GM12878 (cell line): Measurements from ENCODE around the gene TCF4. TPM values are rescaled to one million over a fixed set of nuclear protein-coding genes. Genes with fewer than 3 reads are reported as not detected.

Experiments
- ATAC-seq: fragments of 200-7000 bp; cut with Tn5 transposase; 3 replicates; pipeline ENCODE4 v1.9.1; 2020; ENCODE audit warnings: mild to moderate bottlenecking, moderate library complexity
- BruUV-seq: library from RNA; stranded (reverse); fragments of 400-500 nt; replicated peaks from 2 replicates; lab custom pipeline; 2021; lab: Mats Ljungman, UMichigan
- CTCF ChIA-PET: fragments of 300-600 bp; sonication (Branson Sonifier 250); formaldehyde crosslinking; extraction: SDS; loops from one replicate; lab custom pipeline; 2021; ENCODE audit warnings: inconsistent platforms; lab: Yijun Ruan, JAX
- POLR2A ChIA-PET: fragments of 350-600 bp; formaldehyde crosslinking; extraction: SDS; loops from one replicate; lab custom pipeline; 2021; ENCODE audit warnings: inconsistent platforms; lab: Charles Lee
- RAD21 ChIA-PET: fragments of 300-600 bp; sonication (Branson Sonifier 250); formaldehyde crosslinking; loops from one replicate; lab custom pipeline; 2023; ENCODE audit warnings: antibody characterized with exemption; ENCODE audit not compliant: unreplicated experiment; lab: Charles Lee
- SMC1A ChIA-PET: fragments of 300-600 bp; sonication (Branson Sonifier 250); formaldehyde crosslinking; loops from one replicate; lab custom pipeline; 2023; ENCODE audit not compliant: unreplicated experiment, uncharacterized antibody; lab: Charles Lee
- DNase-seq: peaks from one replicate; pipeline ENCODE4 v3.0.0-alpha.2; 2011; ENCODE audit warnings: low read depth, low spot score
- FAIRE-seq: peaks from 3 replicates; lab custom pipeline; 2011; peaks lifted over from hg19 to GRCh38; lab: Jason Lieb, UNC
- H2AFZ ChIP-seq: 2 replicates; pipeline ENCODE4 v1.6.0; 2011; ENCODE audit warnings: low read depth, low read length, control low read depth; ENCODE audit not compliant: control insufficient read depth
- H3K27ac ChIP-seq: 2 replicates; pipeline ENCODE4 v1.5.1; 2011; ENCODE audit warnings: control low read depth; ENCODE audit not compliant: control insufficient read depth, insufficient read depth
- H3K27me3 ChIP-seq, 2 experiments: replicated peaks in 1 of 2; 2 replicates each; pipeline versions ENCODE4 v1.6.0 to v1.6.1; 2011; ENCODE audit warnings: low read length in 1 of 2; ENCODE audit not compliant: control insufficient read depth in 2 of 2, insufficient read depth in 2 of 2
- H3K36me3 ChIP-seq, 2 experiments: 2 replicates each; pipeline ENCODE4 v1.5.1; 2011; ENCODE audit warnings: low read length in 1 of 2; ENCODE audit not compliant: control insufficient read depth in 2 of 2, insufficient read depth in 2 of 2
- H3K4me1 ChIP-seq: 2 replicates; pipeline ENCODE4 v1.6.1; 2011; ENCODE audit warnings: mild to moderate bottlenecking, low read length, moderate library complexity, mixed read lengths; ENCODE audit not compliant: control insufficient read depth, insufficient read depth
- H3K4me2 ChIP-seq: 2 replicates; pipeline ENCODE4 v1.6.0; 2011; ENCODE audit warnings: control low read depth; ENCODE audit not compliant: control insufficient read depth, insufficient read depth
- H3K4me3 ChIP-seq: fragments of 200-600 bp; sonication (generic); 2 replicates; pipeline ENCODE4 v1.5.1; 2016
- H3K79me2 ChIP-seq: 2 replicates; pipeline ENCODE4 v1.6.0; 2011; ENCODE audit warnings: low read length; ENCODE audit not compliant: control insufficient read depth, insufficient read depth
- H3K9ac ChIP-seq: 2 replicates; pipeline ENCODE4 v1.8.0; 2011; ENCODE audit warnings: low read length, control low read depth, mixed read lengths; ENCODE audit not compliant: control insufficient read depth, insufficient read depth
- H3K9me3 ChIP-seq: replicated peaks from 3 replicates; pipeline ENCODE4 v1.5.1; 2011; ENCODE audit warnings: mild to moderate bottlenecking, low read length; ENCODE audit not compliant: control insufficient read depth, insufficient read depth
- H4K20me1 ChIP-seq: 2 replicates; pipeline ENCODE4 v1.6.0; 2011; ENCODE audit not compliant: control insufficient read depth, insufficient read depth
- CBX3 ChIP-seq: fragments of 200-600 bp; sonication (generic); IDR thresholded peaks from 2 replicates; pipeline ENCODE4 v1.6.1; 2016; ENCODE audit warnings: low read depth, borderline replicate concordance
- CUX1 ChIP-seq: IDR thresholded peaks from 2 replicates; pipeline ENCODE4 v1.6.1; 2012; ENCODE audit warnings: improper control_type of control experiment, low read depth, low read length; ENCODE audit not compliant: insufficient replicate concordance
- E4F1 ChIP-seq: fragments of 450-650 bp; IDR thresholded peaks from 2 replicates; pipeline ENCODE4 v1.6.1; 2018; ENCODE audit warnings: borderline replicate concordance, mild to moderate bottlenecking; ENCODE audit not compliant: partially characterized antibody
- FOXK2 ChIP-seq: fragments of 450-650 bp; IDR thresholded peaks from 2 replicates; pipeline ENCODE4 v1.6.1; 2017; ENCODE audit warnings: mild to moderate bottlenecking, moderate library complexity
- HDAC2 ChIP-seq: fragments of 200-600 bp; sonication (generic); IDR thresholded peaks from 2 replicates; pipeline ENCODE4 v1.6.1; 2017
- IRF5 ChIP-seq: fragments of 450-650 bp; IDR thresholded peaks from 2 replicates; pipeline ENCODE4 v1.6.1; 2017; ENCODE audit warnings: borderline replicate concordance
- MYC ChIP-seq: IDR thresholded peaks from 2 replicates; pipeline ENCODE4 v1.6.1; 2011; ENCODE audit warnings: mild to moderate bottlenecking, low read length, moderate library complexity, inconsistent platforms; ENCODE audit not compliant: insufficient read depth, insufficient replicate concordance, insufficient read length, severe bottlenecking
- SMARCA5 ChIP-seq: fragments of 450-650 bp; IDR thresholded peaks from 2 replicates; pipeline ENCODE4 v1.6.1; 2017; ENCODE audit warnings: mild to moderate bottlenecking
- TBL1XR1 ChIP-seq: IDR thresholded peaks from 2 replicates; pipeline ENCODE4 v1.6.1; 2012; ENCODE audit warnings: low read depth, low read length, improper control_type of control experiment
- ZBED1 ChIP-seq: IDR thresholded peaks from 2 replicates; pipeline ENCODE4 v1.6.1; 2016; ENCODE audit warnings: borderline replicate concordance
- ZNF274 ChIP-seq: IDR thresholded peaks from one replicate; pipeline ENCODE4 v1.8.0; 2011; ENCODE audit not compliant: insufficient read length, insufficient read depth
- WGBS: methylation state at CpG from one replicate; pipeline ENCODE4 v1.1.6; 2016; ENCODE audit warnings: low lambda C conversion rate; ENCODE audit not compliant: insufficient replicate concordance, insufficient coverage; ENCODE audit errors: missing lambda C conversion rate; 5-methylcytosine and 5-hydroxymethylcytosine counted together
- in situ Hi-C: fragments of 300-500 bp; cut with MboI; formaldehyde crosslinking; loops from 9 replicates; pipeline ENCODE4 v1.14.3; 2018; ENCODE audit warnings: mixed read lengths
- intact Hi-C: fragments of 100-400 bp; cut with micrococcal nuclease; formaldehyde crosslinking; loops from one replicate; pipeline ENCODE4 v1.14.2; 2022; ENCODE audit not compliant: unreplicated experiment
- polyA plus RNA-seq, 11 experiments: library from polyadenylated mRNA; depleted of rRNA in 4 of 11; unstranded in 6 of 11; stranded (reverse) in 5 of 11; fragments of >200 nt; fragmentation: Nextera tagmentation in 4 of 11; fragmentation: Illumina TruSeq in 1 of 11; extraction: Ambion mirVana in 4 of 11; extraction: Trizol in 1 of 11; gene quantifications; 1 replicate in 1 of 11; 2 replicates in 10 of 11; pipeline versions ENCODE4 v1.2.1 to v1.2.3, GENCODE V29; 2011 to 2016; ENCODE audit warnings: inconsistent platforms in 2 of 11, missing spikeins in 2 of 11, low read depth in 1 of 11
- total RNA-seq, 4 experiments: library from RNA; depleted of rRNA in 3 of 4; stranded (reverse); fragments of >200 nt in 3 of 4; fragmentation: Illumina TruSeq in 1 of 4; extraction: Trizol in 1 of 4; gene quantifications; 2 replicates each; pipeline versions ENCODE4 v1.2.1 to v1.2.3, GENCODE V29; 2013 to 2021

The TCF4 gene
- total and polyA plus RNA-seq, 10 of the 15 experiments (the other 5 are each of a cell fraction or from before 2014, with no cell fraction given): 15.2 to 94.0 (median 31.5) TPM

- TF ChIP-seq E4F1 (no peak), HDAC2 (no peak), IRF5 (no peak), MYC (no peak), TBL1XR1 (no peak), SMARCA5 (no peak), ZNF274 (no peak)
Observed at GRCh38 chr18:55339990-55340389, 248.0 kb downstream of the TCF4 start (continued).

- no peaks in the 10 kb centered on the region for H3K36me3 ChIP-seq
- DNase-seq: no peak
- 80% methylated on average over 8 of the region's 8 CpGs for WGBS
- H3K9me3 ChIP-seq: no peaks in the 10 kb centered on the region
- peaks cover 1 to 3% of the 10 kb centered on the region in 2 experiments; a peak in 2 of 4 replicates for H3K27me3 ChIP-seq
- H3K79me2 ChIP-seq: no peaks in the 10 kb centered on the region
- H4K20me1 ChIP-seq: no peaks in the 10 kb centered on the region
- FAIRE-seq: no peak
- POLR2A ChIA-PET: no interaction called here
- BruUV-seq: no TSS peak
- CTCF ChIA-PET: no interaction called here
- no peak for ATAC-seq
- H3K4me1 ChIP-seq: no peaks in the 10 kb centered on the region
- intact Hi-C loops: no loop called here
- H3K27ac ChIP-seq: no peak overlapping the region
- RAD21 ChIA-PET: interaction anchor here (1.1 kb wide), 1 partner anchor 104 kb away, joined by 3 read pairs; no protein-coding TSS in a partner anchor
- H3K9ac ChIP-seq: no peak overlapping the region
- no peak overlapping the region; the same call in 1 of the 2 replicates for H2AFZ ChIP-seq
- SMC1A ChIA-PET: interaction anchor here (0.5 kb wide), 1 partner anchor 555 kb away, joined by 3 read pairs; no protein-coding TSS in a partner anchor
- in situ Hi-C loops: loop anchor here (10.0 kb wide), 1 partner anchor 1236 kb away; no protein-coding TSS in a partner anchor
- H3K4me2 ChIP-seq: no peak overlapping the region
- no peak overlapping the region for H3K4me3 ChIP-seq
- TF ChIP-seq ZBED1 (no peak), CBX3 (no peak), CUX1 (no peak), FOXK2 (no peak)
Observed at GRCh38 chr18:55338978-55339650, 248.9 kb downstream of the TCF4 start.
